Mucosa of gallbladder (tissue), 1 donor: Measurements from ENCODE around the gene SDCCAG8. TPM values are rescaled to one million over a fixed set of nuclear protein-coding genes. Genes with fewer than 3 reads are reported as not detected.

Experiments used
- DNase-seq: peaks from one replicate; pipeline ENCODE4 v3.0.0-alpha.2; 2020; ENCODE audit warnings: low spot score
- total RNA-seq: library from RNA; stranded (reverse); gene quantifications from one replicate; pipeline ENCODE4 v1.2.1, GENCODE V29; 2021
- donor health status: DM: no; HTN: no; CAD: no.

Gene SDCCAG8
- total RNA-seq, 1 donor from 2014 or later, result 46.1 TPM

DNA sequence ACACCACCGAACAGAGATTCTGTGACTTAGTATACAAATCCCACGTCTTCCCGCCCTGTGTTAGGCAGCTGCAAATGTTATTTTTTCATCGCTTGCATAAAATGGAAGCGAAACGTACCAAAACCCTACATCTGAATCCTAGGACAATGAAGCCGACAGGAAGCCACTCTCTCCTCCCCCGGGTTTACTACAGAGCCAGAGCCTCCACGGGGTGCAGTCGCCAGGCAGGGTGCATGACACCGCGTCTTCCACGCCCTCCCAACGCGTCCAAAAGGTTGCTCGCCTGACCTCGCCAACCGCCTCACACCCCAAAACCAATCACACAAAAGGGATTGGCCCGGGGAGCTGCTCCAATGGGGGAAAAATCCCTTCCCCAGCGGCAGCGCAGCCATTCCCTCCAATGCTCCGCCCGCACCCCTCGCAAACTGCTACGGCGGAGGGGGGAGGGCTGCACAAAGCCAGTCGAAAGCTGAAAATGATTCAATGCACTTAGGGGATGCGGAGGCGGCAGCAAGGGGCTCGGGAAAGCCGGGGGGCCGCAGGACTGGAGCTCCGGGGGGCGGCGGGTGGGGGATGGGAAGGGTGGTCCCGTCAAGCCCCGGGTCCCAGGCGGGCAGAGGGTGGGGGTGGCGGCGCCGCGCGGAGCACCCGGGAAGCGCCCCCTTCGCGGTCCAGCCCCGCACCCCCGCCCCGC, 1.5 kb upstream of the SDCCAG8 start:
- DNase-seq, result peak; percentile 53

DNA sequence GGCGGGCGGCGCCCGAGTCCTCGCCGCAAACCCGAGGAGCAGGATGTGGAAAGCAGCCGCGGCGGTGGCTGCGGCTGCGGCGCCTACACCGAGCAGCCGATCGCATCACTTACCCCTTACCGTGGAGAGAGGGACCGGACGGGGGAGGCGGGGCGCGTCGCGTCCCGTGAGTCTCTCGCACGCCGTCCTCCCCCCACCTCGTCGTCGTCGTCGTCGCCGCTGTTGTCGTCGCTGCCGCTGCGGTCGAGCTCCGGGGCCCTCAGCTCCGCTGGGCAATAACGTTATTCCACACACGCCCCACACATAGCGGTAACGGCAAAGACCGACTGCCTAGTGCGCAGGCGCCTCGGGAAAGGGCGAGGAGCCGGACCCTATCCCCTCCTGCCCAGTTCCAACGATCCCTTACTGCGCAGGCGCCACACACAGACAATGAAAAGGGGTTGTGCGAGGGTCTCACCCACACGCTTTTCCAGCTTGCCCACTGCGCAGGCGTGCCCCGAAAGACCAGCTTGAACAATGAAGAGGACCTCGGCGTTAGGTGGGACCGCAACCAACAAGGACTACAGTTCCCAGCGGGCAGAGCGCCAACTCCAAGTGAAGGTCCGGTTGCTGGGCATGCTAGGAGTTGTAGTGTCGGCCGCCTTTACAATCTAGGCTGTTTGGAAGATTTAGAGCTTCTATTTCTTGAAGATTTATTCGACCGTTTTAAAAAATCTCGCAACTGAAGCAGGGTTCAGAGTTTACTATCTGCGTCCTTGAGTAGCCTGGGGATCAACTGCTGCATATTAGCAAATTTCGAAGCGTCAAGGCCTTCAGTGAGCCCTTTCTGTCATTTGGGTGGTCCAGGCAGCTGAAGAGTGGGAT, 682 bp upstream of the SDCCAG8 start, which contains the start of gene CEP170:
Gene CEP170, minus strand, starts transcription at position 355 of the 864 bp plus-strand sequence. CDS start 30,001 bp downstream, outside the sequence.
- peak; percentile 91 for DNase-seq

DNA sequence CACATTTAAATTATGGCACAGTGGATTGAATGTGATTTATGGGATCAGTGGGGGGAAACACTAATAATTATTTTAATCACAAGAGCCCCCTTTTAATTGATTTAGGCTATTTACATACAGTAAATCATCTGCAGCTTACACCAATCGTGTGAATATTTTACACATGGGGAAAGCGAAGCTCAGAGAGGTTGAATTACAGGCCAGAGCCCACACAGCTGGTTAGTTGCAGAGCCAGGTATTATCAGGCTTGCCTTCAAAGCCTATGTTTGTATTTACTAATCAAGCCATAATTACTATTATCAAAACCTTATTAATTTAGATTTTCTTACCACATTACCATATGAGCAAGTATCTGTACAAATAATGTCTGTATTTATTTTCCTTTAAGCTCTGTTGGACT, 749 bp downstream of the SDCCAG8 start:
- DNase-seq, result no peak

DNA sequence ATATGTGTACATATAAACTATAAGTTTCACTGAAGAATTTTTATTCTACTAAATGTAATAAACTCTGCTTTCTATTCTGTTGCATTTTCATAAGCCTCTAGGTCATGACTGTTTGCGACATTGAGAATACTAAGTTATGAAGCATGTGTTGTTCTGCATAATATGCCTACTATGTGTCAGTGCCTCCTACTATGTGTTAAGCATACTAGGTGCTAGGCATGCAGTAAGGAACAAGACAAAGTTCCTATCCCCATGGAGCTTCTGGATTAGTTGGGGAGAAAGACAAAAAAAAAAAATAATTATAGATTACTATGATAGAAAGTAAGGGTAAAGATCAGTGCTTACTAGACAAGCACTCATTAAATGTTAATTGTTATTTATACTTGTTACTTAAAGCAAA, 1.3 kb downstream of the SDCCAG8 start:
- DNase-seq, result no peak

DNA sequence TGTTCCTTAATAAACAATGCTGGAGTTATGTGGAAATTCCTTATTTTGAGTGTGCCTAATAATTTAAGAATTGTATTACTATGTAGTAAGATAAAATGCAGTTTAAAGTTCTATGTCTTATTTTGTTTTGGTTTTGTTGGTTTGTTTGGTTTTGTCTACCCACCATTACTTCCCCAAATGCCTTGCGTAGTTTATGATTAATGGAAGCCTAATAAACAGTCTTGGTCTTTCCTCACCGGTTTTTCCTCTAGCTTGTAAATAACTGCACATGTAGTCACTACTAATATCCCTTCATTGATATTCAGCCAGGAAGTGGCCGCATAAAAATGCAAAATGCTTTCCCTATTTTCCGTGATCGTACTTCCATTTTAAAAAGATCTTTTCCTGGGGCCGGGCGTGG, 2.9 kb downstream of the SDCCAG8 start:
- no peak for DNase-seq

DNA sequence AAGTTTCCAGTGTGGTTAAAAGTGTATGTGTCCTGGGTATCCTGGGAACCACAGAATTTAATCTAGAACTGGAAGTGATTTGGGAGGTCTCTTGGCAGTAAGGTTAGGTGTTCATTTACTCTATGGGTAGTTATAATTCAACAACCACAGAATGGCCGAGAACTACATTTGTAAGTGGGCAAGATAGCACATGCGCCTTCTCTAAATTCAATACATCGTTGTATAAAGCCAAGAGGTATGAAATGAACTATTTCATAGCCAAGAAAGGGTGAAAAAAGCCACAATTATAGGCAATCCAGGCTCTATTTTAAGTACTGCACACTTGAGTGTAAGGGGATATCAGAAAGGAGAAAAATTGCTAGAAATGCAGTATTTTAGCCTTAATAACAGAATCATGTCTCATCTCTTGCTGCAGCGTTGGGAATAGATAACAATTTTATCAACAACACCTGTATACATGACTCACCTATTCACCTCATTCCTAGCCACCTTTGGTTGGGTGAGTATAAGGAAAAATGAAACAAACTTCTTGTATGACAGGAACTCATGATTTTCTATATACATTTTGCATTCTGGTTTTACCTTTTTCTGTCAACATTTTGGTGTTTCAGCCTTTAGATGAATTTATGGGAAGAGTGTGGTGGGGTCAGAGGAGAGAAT, 4.5 kb downstream of the SDCCAG8 start:
- no peak for DNase-seq

DNA sequence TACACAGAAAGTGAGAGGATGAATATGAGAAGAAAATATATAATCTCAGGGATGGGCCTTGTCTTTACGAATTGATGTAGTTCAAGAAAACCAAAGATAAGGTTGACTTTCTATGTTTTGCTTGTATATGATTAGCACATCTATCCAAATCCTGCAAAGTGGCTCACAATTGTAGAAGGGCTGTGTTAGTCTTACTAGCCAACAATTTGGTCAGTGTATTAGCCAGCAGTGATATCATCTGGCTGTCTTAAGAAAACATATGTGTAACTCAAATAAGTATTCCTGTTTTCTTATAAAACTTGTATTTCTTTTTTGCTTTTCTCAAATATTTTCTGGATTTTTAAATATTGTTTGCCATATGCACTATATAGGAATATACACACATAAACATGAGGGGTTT, 5.5 kb downstream of the SDCCAG8 start:
- no peak for DNase-seq

DNA sequence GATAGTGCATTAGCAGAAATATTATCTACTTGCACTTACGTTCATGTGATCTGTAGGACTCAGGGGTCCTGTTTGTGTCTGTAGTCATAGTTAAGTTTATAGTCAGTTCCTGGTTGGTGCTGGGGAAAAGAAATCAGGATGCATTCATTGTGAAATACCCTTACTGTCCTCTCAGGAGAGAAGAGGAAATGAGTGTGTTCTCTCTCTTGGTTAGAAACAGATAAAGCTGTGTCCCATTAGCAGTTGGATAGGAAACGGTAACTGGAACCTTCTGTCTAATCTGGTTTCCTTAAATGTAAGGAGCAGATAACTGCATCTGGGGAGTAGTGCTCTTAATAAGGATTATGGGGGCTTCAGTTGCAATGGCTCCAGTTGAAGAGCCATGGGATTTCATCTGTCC, 8.9 kb downstream of the SDCCAG8 start:
- DNase-seq, result no peak

DNA sequence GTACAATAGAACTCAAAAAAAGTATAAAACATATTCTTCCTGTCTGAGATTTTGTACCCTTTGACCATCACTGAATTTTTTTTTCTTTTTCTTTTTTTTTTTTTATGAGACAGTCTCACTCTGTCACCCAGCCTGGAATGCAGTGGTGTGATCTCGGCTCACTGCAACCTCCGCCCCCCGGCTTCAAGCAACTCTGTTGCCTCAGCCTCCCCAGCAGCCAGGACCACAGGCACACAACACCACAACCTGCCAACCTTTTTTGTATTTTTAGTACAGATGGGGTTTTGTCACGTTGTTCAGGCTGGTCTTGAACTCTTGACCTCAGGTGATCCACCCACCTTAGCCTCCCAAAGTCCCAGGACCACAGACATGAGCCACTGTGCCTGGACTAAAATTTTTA, 10.4 kb downstream of the SDCCAG8 start:
- DNase-seq, result no peak

DNA sequence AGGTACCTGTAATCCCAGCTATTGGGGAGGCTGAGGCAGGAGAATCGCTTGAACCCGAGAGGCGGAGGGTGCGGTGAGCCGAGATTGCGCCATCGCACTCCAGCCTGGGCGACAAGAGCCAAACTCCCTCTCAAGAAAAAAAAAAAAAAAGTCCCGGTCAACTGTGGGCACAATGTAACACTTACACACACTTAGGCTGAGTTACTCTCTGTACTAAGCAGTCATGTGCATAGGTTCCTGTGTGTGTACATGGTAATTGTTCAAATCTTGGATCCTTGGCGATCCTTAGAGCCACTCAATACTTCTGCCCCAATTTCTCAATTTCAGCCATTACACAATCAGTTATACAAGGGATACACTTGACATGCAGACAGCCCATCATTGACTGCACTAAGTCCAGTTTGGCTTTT, 11.6 kb downstream of the SDCCAG8 start:
- DNase-seq, result no peak

DNA sequence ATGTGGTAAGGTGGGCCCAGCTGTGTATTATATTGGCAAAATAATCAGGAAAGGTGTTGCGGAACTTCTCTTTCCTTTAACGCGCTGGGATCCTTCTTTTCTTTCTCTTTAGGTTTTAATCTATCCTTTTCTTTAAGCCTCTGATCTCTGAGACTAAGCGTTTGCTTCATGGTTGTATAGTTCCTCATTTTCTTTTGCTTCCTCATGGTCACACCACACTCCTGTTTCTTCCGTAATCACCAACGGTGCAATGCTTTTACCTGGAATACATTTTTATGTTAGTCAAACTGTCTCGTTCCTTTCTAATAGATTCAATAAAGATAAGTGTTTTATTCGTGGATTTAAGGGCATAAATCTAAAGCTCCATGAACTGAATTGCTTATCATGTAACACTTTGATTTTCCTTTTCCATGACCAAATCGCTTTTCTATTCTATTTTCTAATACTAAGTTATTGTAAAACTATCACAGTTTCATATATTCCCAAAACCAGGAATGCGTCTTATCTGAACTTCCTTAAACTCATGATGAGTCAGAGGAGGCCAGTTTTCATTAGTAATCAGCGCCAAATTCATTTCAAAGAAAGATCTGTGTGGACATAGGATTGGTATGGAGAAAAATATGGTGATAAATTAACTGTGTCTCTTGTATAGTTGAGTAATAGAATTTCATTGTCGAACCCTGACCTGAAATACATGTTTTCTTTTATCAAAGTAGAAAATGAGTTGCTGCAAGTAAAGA, 12.2 kb downstream of the SDCCAG8 start:
- DNase-seq, result no peak

DNA sequence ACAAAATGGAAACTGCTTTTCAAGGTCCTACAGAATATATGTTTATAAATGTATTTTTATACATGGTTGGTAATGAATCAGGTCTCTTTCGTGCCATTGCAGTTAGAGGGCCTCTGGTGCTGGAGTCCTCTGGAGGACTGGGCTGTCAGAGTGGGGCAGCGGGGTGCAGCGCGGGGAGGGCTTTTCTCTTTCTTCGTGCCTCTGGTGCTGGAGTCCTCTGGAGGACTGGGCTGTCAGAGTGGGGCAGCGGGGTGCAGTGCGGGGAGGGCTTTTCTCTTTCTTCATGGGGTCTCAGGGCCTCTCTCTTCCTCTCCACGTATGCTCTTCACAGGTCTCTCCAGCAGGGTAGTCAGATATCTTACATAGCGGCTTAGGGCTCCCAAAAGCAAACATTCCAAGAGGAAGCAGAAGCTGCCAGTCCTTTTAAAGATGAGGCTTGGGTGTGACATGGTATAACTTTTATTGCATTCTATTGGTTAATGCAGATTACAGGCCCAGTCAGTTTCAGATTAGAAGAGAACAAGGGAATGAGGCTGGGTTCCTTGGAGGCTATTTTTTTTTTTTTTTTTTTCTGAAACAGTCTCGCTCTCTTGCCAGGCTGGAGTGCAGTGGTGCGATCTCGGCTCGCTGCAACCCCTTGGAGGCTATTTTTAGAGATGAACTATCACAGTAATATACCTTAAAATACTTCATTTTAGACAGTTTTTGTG, 13.1 kb downstream of the SDCCAG8 start:
- no peak for DNase-seq

DNA sequence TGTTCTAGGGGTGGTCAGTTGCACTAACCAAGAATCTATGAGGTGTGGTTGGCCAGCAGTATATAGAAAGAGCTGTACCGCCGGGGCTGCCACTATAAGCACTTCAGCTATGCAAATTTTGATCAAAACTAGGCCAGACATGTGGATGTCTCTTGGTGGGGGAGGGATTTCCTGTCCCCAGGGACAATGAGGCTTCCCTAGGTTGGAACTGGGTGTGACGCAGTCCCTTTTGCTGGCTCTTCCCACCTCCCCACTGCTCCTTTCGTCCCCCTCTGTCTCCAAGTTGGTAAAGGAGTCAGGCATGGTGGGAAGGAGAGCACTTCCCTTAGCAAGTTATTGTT, 13.6 kb downstream of the SDCCAG8 start:
- no peak for DNase-seq

DNA sequence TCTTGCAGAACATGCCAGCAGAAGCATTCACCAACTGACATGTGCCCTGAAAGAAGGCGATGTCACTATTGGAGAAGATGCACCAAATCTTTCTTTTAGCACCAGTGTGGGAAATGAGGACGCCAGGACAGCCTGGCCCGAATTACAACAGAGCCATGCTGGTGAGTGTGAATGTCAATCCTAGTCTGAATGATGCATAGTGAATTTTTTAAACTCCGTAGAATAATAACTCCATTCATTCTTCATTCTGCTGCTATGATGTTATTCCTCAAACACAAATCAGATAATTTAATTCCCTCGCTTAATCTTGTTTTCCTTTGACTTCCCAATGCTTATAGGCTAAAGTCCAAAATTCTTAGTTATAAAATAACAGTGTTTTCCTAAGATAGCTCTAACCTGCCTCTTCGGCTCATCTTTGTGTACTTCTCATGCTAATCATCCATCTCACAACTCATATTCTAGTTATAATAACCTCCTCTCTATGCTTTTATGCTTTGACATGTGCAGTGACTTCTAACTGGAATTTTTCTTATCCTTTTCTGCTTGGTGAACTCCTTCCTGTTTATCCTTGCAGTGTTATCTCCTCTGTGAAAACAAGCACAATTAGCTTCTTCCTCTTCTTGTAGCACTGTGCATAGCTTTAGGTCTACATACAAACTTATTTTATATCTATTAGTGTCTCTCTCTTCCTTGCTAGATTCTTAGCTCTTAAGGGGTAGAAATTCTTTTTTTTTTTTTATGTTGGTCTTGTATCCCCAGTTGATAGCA, 14.4 kb downstream of the SDCCAG8 start:
- no peak for DNase-seq

DNA sequence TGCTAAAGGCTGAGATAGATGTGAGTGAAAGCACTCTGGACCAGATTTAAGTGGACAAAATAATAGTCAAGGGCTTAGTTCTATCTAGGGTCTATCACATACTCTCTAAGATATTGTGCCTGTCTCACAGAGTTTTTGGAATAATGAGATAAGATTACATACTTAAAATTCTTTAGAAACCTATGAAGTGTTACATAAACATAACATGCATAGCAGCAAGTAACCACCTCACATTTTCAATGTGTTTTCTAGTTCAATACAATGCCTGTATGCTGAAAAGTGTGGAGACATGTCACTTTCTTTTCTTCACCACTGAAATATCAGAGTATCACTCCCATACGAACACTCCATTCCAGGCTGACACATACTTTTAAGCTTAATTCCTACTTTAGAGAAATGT, 16.2 kb downstream of the SDCCAG8 start:
- no peak for DNase-seq

DNA sequence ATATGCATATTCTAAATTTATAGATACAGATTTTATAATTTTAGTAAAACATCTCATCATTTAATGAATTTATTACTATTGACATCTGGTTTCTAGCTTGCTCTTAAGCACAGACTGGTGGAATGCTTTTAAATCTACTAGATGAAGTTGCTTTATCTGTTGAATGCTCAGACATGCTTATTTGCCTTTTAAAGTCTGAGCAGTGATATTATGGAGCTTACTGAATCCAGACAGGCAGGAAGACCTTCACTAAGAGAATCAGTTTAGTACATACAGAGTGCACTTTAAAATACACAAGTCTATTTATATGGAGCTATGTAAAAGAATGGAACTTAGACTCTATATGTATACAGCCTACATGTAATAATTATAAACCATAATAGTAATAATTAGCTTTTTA, 16.6 kb downstream of the SDCCAG8 start:
- DNase-seq, result no peak

DNA sequence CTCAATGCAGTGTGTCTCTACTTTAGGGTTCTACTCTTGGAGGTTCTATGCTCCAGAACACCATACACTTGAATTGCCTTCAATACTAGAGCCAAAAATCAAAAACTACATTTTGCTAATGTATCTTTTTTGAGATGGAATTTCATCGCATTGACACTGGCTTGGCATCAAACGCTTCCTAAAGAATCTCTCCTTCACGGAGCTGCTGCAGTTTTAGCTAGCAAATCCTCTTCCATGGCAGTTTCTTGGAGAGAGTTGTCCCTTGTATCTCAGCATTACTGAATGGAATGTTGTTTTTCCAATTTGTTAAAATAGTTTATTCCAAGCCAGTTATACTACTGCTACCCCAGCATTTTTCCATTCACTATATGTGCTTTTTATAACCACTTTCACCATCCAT, 17.7 kb downstream of the SDCCAG8 start:
- DNase-seq, result no peak

DNA sequence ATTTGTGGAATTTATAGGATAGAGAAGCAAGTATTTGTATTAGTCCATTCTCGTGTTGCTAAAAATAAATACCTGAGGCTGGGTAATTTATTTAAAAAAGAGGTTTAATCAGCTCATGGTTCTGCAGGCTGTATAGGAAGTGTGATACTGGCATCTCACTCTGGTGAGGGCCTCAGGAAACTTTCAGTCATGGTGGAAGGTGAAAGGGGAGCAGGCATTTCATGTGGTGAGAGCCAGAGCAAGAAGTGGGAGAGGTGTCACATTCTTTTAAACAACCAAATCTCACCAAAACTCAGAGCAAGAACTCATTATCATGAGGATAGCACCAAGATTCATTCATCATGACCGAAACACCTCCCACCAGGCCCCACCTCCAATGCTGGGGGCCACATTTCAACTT, 18.1 kb downstream of the SDCCAG8 start:
- DNase-seq, result no peak

DNA sequence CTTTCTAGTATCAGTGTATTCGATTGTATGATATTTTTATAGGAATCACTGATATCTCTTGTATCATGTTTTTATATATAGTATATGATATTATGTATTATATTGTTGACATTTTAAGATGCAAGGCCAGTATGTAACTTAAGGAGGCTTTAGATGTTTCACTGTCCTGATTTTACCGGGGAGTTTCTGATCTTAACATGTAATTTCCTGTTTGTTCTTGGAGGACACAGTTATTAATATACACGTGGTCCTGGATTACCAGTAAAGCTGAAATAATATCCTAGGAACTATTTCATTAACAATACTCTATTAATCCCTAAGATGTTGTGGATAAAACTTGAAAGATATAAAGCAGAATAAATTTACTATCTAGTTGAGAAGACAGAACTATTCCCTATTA, 19.5 kb downstream of the SDCCAG8 start:
- no peak for DNase-seq

DNA sequence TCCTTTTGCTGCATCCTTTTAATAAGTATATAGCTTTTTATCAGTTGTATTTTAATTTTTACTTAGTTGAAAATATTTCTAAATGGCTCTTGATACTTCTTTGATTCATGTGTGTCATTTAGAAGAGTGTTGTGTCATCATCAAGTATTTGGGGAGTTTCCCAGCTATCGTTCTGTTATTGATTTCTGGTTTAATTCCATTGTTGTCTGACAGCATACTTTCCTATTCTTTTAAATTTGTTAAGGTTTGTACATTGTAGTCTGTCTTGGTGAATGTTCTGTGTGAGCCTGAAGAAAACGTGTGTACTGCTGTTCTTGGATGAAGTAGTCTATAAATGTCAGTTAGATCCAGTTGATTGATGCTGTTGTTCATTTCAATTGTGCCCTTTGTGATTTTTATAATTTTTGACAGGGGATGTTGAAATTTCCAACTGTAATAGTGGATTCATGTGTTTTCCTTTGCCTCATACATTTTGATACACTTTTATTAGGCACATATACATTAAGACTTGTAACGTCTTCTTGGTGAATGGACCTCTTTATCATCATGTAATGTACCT, 24.8 kb downstream of the SDCCAG8 start:
- DNase-seq, result no peak
